WI38 (cell line): ENCODE measurements around the gene FBXO47.

Source experiments
- H3K4me3 ChIP-seq: 2 replicates; pipeline ENCODE4 v1.5.1; 2011; ENCODE audit warnings: low read depth, mild to moderate bottlenecking, control low read depth, low read length
- CTCF ChIP-seq: IDR thresholded peaks from 2 replicates; pipeline ENCODE4 v1.5.1; 2012; ENCODE audit warnings: low read depth, mild to moderate bottlenecking, control low read depth, low read length

The FBXO47 gene

GRCh38 chr17:38898291-38898679, 68.9 kb downstream of the FBXO47 start:
- H3K4me3 ChIP-seq: no peak overlapping the region
- TF ChIP-seq CTCF: no peak

DNA sequence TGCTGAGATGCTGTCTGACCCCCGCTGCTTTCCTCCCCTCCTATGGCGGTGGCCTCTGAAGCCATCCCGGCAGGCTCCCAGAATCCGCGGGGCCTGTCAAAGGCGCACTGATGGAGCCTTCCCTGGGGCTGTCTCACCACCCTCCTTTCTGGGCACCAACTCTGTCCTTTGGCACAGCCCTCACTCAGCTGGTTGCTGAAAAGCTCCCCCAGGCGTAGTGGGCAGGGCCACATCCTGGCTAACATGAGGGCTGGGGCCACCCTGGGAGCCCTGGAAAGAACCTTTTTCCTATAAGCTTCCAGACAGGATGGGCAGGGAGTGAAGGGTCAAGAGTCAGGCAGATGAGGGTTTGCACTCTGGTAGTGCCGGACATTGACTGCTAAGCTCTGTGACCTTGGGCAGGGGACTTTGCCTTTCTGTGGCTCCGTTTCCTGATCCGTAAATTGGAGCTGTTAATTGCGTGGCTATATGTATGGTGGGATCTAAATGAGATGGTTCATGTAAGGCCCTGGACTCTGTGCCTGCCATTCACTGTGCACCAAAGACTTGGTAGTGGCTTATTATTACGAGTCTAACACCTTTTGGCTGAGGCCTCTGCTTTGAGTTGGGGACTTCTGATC, 69.4 kb downstream of the FBXO47 start:
- no peak overlapping the region for H3K4me3 ChIP-seq
- TF ChIP-seq CTCF: no peak

- no peak overlapping the region for H3K4me3 ChIP-seq
- TF ChIP-seq CTCF: no peak
These were observed 70.0 kb downstream of the FBXO47 start for GRCh38 chr17:38897176-38897575.

- no peak for TF ChIP-seq CTCF
- H3K4me3 ChIP-seq: no peak overlapping the region
These were observed 70.8 kb downstream of the FBXO47 start for GRCh38 chr17:38896346-38896954.

DNA sequence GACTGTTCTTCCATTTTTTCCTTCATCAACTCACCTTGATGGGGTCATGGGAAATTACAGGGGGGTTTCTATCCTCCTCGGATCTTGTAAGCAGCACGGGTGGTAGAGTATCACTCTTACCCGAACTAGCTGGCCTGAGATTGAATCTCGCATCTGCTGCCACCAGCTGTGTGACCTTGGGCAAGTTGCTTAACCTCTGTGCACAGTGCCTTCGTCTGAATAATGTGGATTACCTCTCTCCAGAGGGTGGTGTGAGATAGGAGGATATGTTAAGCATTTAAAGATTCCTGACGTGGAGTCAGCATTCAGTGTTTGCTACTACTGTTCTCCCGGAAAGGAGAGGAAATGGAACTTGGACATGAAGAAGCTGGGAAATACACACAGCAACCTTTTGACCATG, 72.9 kb downstream of the FBXO47 start:
- no peak for TF ChIP-seq CTCF
- H3K4me3 ChIP-seq: no peak overlapping the region

DNA sequence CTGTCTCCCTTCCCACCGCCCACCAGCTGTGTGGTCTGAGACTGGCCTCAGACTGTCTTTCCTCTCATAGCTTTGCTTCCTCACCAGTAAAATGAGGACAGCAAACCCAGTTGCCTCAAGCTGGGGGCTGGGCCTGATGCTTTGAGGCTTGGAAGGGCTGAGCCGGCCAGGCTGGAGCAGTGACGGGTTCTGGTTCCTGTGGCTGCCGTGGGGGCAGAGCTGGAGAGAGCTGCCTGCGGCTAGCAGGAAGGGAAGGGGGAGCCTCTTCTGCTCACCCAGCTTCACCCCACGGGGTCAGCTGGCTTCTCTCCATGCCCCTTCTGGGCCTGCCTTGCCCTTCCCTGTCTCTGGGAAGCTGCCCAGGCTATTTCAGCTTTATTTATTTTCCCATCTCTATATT, 73.6 kb downstream of the FBXO47 start:
- H3K4me3 ChIP-seq: no peak overlapping the region
- TF ChIP-seq CTCF: no peak

GRCh38 chr17:38893113-38893512, 74.1 kb downstream of the FBXO47 start:
- no peak for TF ChIP-seq CTCF
- no peak overlapping the region for H3K4me3 ChIP-seq
